GM13977 (cell line): ENCODE measurements around the gene RHOV.

Experiments used
- DNase-seq: peaks from one replicate; pipeline ENCODE4 v3.0.0; 2012; ENCODE audit warnings: low spot score
- in situ Hi-C: fragments of 300-500 bp; cut with MboI; formaldehyde crosslinking; loops from one replicate; pipeline ENCODE4 v1.12.0; 2022; ENCODE audit warnings: low sequenced_read_pairs, low pct_unique_long_range_greater_than_20kb, mixed read lengths, inconsistent platforms; ENCODE audit not compliant: unreplicated experiment
- TF ChIP-seq, protein P1 (sequence below): IDR thresholded peaks from 2 replicates; pipeline ENCODE4 v1.5.1; 2012; ENCODE audit warnings: mild to moderate bottlenecking, control low read depth; ENCODE audit not compliant: insufficient read depth; ENCODE audit errors: extremely low read depth, missing control alignments

The RHOV gene

DNA sequence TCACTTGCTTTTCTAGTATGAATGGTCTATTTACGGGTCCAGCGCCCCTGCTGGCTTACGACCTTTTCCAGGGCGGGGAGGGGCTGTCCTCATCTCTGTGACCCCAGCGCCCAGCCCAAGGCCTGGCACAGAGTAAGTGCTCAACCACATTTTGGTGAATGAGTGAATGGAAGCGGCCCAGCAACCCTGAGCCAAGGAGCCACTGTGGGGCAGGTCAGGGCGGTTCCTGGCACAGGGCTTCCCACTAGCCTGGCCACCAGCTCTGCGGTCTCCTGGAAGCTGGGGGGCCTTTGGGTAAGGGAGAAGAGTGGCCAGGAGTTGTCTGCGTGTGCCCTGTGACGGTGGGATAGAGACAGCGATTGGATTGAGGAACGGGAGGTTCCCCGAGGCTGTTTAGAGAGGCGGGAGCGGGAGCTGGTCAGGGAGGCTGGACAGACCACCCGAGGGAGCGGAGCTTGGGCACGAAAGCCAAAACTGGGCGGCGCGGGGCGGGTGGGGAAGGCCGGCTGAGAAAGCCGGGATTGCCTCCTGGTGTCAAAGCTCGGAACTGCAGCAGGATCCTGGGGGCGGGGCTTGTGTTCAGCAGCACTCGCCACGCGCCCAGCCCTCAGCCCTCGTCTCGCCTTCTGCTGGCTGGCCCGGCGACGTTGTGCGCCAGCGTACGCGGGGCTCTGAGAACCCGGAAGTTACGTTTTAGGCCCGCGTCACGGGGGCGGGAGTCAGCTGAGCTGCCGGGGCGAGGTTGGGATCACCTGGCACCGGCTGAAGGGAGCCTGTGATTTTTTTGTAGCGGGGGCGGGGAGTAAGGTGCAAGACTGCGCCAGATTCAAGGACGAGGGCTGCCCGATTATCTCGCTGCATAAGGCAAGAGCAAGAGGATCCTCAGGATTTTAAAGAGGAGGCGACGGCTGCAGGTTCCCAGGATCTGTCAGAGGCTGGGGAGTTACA is 20.0 kb upstream of the RHOV start, which contains the start of gene VPS18:
VPS18 (plus strand) TSS at position 718 of the 948 bp plus-strand sequence. CDS start 319 bp downstream, outside the sequence.
- TF ChIP-seq, protein P1, sequence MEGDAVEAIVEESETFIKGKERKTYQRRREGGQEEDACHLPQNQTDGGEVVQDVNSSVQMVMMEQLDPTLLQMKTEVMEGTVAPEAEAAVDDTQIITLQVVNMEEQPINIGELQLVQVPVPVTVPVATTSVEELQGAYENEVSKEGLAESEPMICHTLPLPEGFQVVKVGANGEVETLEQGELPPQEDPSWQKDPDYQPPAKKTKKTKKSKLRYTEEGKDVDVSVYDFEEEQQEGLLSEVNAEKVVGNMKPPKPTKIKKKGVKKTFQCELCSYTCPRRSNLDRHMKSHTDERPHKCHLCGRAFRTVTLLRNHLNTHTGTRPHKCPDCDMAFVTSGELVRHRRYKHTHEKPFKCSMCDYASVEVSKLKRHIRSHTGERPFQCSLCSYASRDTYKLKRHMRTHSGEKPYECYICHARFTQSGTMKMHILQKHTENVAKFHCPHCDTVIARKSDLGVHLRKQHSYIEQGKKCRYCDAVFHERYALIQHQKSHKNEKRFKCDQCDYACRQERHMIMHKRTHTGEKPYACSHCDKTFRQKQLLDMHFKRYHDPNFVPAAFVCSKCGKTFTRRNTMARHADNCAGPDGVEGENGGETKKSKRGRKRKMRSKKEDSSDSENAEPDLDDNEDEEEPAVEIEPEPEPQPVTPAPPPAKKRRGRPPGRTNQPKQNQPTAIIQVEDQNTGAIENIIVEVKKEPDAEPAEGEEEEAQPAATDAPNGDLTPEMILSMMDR = peak; percentile 95
- DNase-seq = peak; percentile 94
- in situ Hi-C loops = loop anchor here (5.0 kb wide), 1 partner anchor 37 kb away; no protein-coding TSS in a partner anchor

DNA sequence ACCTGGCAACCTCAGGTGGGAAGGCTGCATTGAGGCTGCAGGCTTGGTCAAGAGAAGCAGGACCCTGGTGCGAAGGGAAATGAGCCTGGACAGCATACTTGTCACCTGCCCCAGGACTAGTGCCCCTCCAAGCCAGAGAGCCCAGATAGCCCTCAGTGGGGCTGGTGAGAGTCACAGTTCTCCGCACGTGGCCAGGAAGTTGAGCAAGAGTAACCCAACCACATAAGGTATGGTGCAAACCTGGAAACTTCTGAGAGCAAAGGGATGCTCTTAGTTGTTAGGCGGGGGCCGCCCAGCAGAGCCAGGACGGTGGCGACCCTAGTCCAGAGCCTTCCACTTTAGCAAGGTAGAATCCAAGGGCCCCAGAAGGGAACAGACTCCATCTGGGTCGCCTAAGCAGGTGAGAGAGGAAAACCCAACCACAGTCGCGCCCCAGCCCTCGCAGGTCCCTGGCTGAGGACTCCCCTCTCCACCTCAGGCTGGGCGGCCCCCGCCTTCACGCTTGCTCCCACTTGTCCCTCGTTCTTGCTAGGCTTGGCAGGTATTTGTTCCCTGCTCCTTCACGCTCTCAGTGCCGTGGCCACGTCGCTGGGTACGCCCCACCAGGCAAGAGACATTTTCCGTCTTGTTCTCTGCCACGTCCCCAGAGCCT is 19.1 kb upstream of the RHOV start:
- in situ Hi-C loops = loop anchor here (5.0 kb wide), 1 partner anchor 36 kb away; no protein-coding TSS in a partner anchor
- TF ChIP-seq, protein P1 = no peak
- DNase-seq = no peak

DNA sequence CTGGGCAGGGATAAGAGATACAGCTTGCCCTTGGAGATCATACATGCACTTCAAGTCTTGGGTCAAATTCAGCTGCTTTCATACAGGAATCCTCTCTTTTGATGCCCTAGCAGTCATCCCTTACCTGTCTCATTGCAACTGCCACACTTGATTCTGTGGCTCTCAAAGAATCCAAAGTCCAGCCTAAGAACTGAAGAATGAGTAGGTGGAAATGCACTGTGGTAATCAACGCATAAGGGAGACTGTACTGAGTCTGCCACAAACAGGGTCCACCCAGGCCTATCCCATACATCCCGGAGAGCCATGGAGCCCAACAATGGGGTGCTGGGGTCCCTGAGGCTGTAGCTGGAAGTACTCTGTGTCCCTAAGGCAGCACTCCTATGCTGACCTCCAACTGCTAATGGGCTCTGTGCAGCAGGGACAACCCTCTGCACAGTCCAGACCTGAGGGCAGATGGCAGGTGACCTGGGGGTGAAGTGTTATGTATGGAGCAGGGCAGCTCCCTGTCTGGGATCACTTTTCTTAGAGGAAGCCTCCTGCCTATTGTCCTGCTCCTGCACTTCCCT is 18.5 kb upstream of the RHOV start:
- TF ChIP-seq, protein P1 = no peak
- in situ Hi-C loops = loop anchor here (5.0 kb wide), 1 partner anchor 35 kb away; no protein-coding TSS in a partner anchor
- DNase-seq = no peak

DNA sequence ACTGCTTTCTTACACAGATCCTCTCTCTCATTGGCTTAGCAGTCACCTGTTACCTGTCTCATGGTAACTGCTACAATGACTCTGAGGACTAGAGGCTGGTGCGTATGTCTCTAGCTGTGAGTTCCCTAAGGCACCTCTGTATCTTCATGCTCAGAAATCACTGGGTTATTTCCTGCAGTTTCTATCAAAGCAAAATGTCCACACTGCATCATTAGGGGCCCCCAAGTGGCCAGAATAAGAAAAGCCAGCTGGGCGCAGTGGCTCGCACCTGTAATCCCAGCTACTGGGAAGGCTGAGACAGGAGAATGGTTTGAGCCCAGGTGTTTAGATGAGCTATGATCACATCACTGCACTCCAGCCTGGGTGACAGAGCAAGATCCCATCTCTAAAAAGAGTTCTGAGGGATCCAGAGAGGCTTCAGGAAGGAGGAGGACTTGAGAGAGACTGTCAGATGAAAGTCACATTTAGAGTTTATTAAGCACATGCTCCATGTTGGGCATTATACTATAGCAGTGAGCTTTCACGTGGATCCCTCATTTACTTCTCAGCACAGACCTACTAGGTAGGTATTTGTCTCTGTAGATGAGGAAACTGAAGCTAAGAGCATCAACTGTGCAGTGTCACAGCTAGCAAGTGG is 17.9 kb upstream of the RHOV start:
- DNase-seq = peak; percentile 63
- TF ChIP-seq, protein P1 = peak; percentile 86
- in situ Hi-C loops = loop anchor here (5.0 kb wide), 1 partner anchor 35 kb away; no protein-coding TSS in a partner anchor

DNA sequence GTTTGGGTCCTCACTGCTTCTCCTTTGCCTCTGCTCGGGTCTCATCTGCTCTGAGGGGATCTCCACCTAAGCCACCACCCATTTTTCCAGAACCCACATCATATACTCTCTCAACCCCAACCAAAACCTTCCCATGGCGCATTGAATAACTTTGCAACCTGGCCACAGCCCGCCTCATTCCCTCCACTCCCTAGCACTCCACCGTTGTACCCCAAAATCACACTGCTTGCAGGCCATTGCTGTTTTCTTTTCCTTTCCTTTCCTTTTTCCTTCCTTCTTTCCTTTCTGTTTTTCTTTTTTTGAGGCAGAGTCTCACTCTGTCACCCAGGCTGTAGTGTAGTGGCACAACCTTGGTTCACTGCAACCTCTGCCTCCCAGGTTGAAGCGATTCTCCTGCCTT is 17.1 kb upstream of the RHOV start:
- TF ChIP-seq, protein P1 = no peak
- no peak for DNase-seq
- in situ Hi-C loops = loop anchor here (5.0 kb wide), 1 partner anchor 34 kb away; no protein-coding TSS in a partner anchor

DNA sequence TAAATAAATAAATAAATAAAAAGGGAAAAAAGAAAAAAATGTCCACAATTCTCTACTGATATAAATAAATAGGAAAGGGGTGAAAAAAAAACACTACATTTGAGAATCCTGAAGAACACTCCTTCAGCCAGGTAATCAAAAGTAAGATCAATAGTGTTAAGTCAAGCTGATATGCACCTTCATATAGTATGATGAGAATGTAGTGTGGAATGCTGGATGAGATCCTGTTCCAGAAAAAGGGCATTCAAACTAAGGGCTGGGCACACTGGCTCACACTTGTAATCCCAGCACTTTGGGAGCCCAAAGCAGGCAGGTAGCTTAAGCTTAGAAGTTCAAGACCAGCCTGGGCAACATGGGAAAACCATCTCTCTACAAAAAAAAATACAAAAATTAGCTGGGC is 15.1 kb upstream of the RHOV start:
- no peak for DNase-seq
- in situ Hi-C loops = no loop called here
- TF ChIP-seq, protein P1 = no peak
